HepG2 (cell line): Measurements from ENCODE around the gene NBR1. TPM values are rescaled to one million over a fixed set of nuclear protein-coding genes. Genes with fewer than 3 reads are reported as not detected.

Source experiments
- AKAP8 ChIP-seq: sonication (generic); formaldehyde crosslinking; IDR thresholded peaks from 2 replicates; pipeline ENCODE4 v1.5.1; 2020; ENCODE audit warnings: mild to moderate bottlenecking, missing genetic modification reagents
- ARNT2 ChIP-seq: sonication (generic); formaldehyde crosslinking; IDR thresholded peaks from 2 replicates; pipeline ENCODE4 v1.8.0; 2022; ENCODE audit warnings: mild to moderate bottlenecking, low read depth, missing genetic modification reagents, moderate library complexity
- ATF4 ChIP-seq, 2 experiments: fragments of 450-650 bp in 1 of 2; sonication (generic) in 1 of 2; formaldehyde crosslinking; IDR thresholded peaks; 2 replicates each; pipeline versions ENCODE4 v1.5.0 to v1.8.0; 2020 to 2022; ENCODE audit warnings: mild to moderate bottlenecking in 1 of 2, missing genetic modification reagents in 1 of 2
- CHD4 ChIP-seq: fragments of 200-600 bp; sonication (generic); IDR thresholded peaks from 2 replicates; pipeline ENCODE4 v1.7.0; 2017; ENCODE audit warnings: mild to moderate bottlenecking, low read length, borderline replicate concordance
- CSRNP1 ChIP-seq: sonication (generic); formaldehyde crosslinking; IDR thresholded peaks from 2 replicates; pipeline ENCODE4 v1.8.1; 2023; ENCODE audit warnings: mild to moderate bottlenecking, missing genetic modification reagents
- GMEB1 ChIP-seq: sonication (generic); formaldehyde crosslinking; IDR thresholded peaks from 2 replicates; pipeline ENCODE4 v1.5.1; 2020; ENCODE audit warnings: missing genetic modification reagents, mild to moderate bottlenecking, borderline replicate concordance
- HDAC1 ChIP-seq: sonication (generic); formaldehyde crosslinking; IDR thresholded peaks from 2 replicates; pipeline ENCODE4 v1.5.1; 2020; ENCODE audit warnings: mild to moderate bottlenecking, missing genetic modification reagents
- NAIF1 ChIP-seq: sonication (generic); formaldehyde crosslinking; IDR thresholded peaks from 2 replicates; pipeline ENCODE4 v1.5.0; 2020; ENCODE audit warnings: mild to moderate bottlenecking, missing genetic modification reagents, borderline replicate concordance
- NR2F2 ChIP-seq: IDR thresholded peaks from 2 replicates; pipeline ENCODE4 v1.6.1; 2012; ENCODE audit warnings: low read depth, inconsistent platforms, borderline replicate concordance
- PHB2 ChIP-seq: fragments of 450-650 bp; IDR thresholded peaks from 2 replicates; pipeline ENCODE4 v1.6.1; 2018; ENCODE audit not compliant: partially characterized antibody
- POLR2AphosphoS5 ChIP-seq: IDR thresholded peaks from 2 replicates; pipeline ENCODE4 v1.6.1; 2012; ENCODE audit warnings: low read depth, low read length
- RBM39 ChIP-seq: fragments of 200-400 bp; formaldehyde crosslinking; IDR thresholded peaks from one replicate; pipeline ENCODE4 v1.6.1; 2018; ENCODE audit warnings: antibody characterized with exemption, mild to moderate bottlenecking, low read depth, low read length; ENCODE audit not compliant: poor library complexity, severe bottlenecking
- SMAD1 ChIP-seq: sonication (generic); formaldehyde crosslinking; IDR thresholded peaks from 2 replicates; pipeline ENCODE4 v1.4.0; 2020; ENCODE audit warnings: missing genetic modification reagents, low read depth, mild to moderate bottlenecking, borderline replicate concordance
- STAT6 ChIP-seq: sonication (generic); formaldehyde crosslinking; IDR thresholded peaks from 2 replicates; pipeline ENCODE4 v1.4.0; 2020; ENCODE audit warnings: missing genetic modification reagents, mild to moderate bottlenecking, borderline replicate concordance
- ZMYM3 ChIP-seq: sonication (generic); formaldehyde crosslinking; IDR thresholded peaks from 2 replicates; pipeline ENCODE4 v1.5.1; 2020; ENCODE audit warnings: mild to moderate bottlenecking, missing genetic modification reagents
- ZNF292 ChIP-seq: sonication (generic); formaldehyde crosslinking; IDR thresholded peaks from 2 replicates; pipeline ENCODE4 v1.8.1; 2022; ENCODE audit warnings: mild to moderate bottlenecking, low read depth, missing genetic modification reagents, borderline replicate concordance
- ZNF354B ChIP-seq: sonication (generic); formaldehyde crosslinking; IDR thresholded peaks from 2 replicates; pipeline ENCODE4 v1.8.0; 2022; ENCODE audit warnings: mild to moderate bottlenecking, missing genetic modification reagents
- ZNF644 ChIP-seq: IDR thresholded peaks from 2 replicates; pipeline ENCODE4 v1.6.1; 2016; ENCODE audit warnings: low read depth
- ZNF703 ChIP-seq: sonication (generic); formaldehyde crosslinking; IDR thresholded peaks from 2 replicates; pipeline ENCODE4 v1.5.1; 2020; ENCODE audit warnings: missing genetic modification reagents, mild to moderate bottlenecking, moderate library complexity, borderline replicate concordance
- ZNF740 ChIP-seq: sonication (generic); formaldehyde crosslinking; IDR thresholded peaks from 2 replicates; pipeline ENCODE4 v1.4.0; 2020; ENCODE audit warnings: missing genetic modification reagents
- ZNF850 ChIP-seq: sonication (generic); formaldehyde crosslinking; conservative IDR thresholded peaks from 2 replicates; pipeline ENCODE4 v1.9.0; 2021; ENCODE audit warnings: mild to moderate bottlenecking, missing genetic modification reagents
- polyA plus RNA-seq, 8 experiments: library from polyadenylated mRNA; depleted of rRNA in 3 of 8; stranded (reverse) in 7 of 8; unstranded in 1 of 8; fragments of >200 nt; fragmentation: Illumina TruSeq in 4 of 8; extraction: Trizol in 4 of 8; gene quantifications; 2 replicates each; pipeline versions ENCODE4 v1.2.1 to v1.2.3, GENCODE V29; 2011 to 2016; ENCODE audit warnings: low read depth in 4 of 8, missing spikeins in 1 of 8, mixed read lengths in 1 of 8; ENCODE audit not compliant: insufficient read depth in 1 of 8
- total RNA-seq, 5 experiments: library from RNA; depleted of rRNA; stranded (reverse); fragments of >200 nt; fragmentation: Illumina TruSeq; extraction: Trizol; gene quantifications; 2 replicates each; pipeline ENCODE4 v1.2.3, GENCODE V29; 2016; ENCODE audit warnings: low read depth in 1 of 5

NBR1 gene
- total and polyA plus RNA-seq, 2 of the 13 experiments (the other 11 are each of a cell fraction or from before 2014, with no cell fraction given): 51.7 to 121 TPM

GRCh38 chr17:43134774-43135453, 36.1 kb upstream of the NBR1 start (continued):
- no peak for TF ChIP-seq CSRNP1
- TF ChIP-seq AKAP8 (CRISPR knock-in tag): peak; percentile 87
- TF ChIP-seq ZNF703 (CRISPR knock-in tag): no peak
- TF ChIP-seq ZMYM3 (CRISPR knock-in tag): peak; percentile 25; the same call in 1 of the 2 replicates
- peak; percentile 69; the same call in 1 of the 2 replicates for TF ChIP-seq STAT6
- no peak for TF ChIP-seq ZNF354B (CRISPR knock-in tag)
- no peak for TF ChIP-seq CHD4
- peak; percentile 67; the same call in 1 of the 2 replicates for TF ChIP-seq ZNF740 (CRISPR knock-in tag)
- no peak; the same call in 1 of the 2 replicates for TF ChIP-seq SMAD1 (CRISPR knock-in tag)
- peak; percentile 94 for TF ChIP-seq NR2F2
- TF ChIP-seq NAIF1 (CRISPR knock-in tag): no peak
- no peak for TF ChIP-seq ZNF850
- TF ChIP-seq POLR2AphosphoS5: peak; percentile 52
- TF ChIP-seq ATF4 (CRISPR knock-in tag; IDR thresholded peaks at IDR 0.05): no peak
- no peak for TF ChIP-seq PHB2
- peak; percentile 72 for TF ChIP-seq HDAC1 (CRISPR knock-in tag)
- no peak for TF ChIP-seq RBM39
- TF ChIP-seq ZNF292: peak; percentile 72; the same call in 1 of the 2 replicates
- no peak for TF ChIP-seq ARNT2
- no peak for TF ChIP-seq ZNF644 (CRISPR knock-in tag)
- TF ChIP-seq GMEB1 (CRISPR knock-in tag): no peak
